HCT116 (cell line): ENCODE measurements around the gene ALAS2. TPM values are rescaled to one million over a fixed set of nuclear protein-coding genes. Genes with fewer than 3 reads are reported as not detected.

ENCODE experiments used
- ATAC-seq: fragments of 200-7000 bp; cut with Tn5 transposase; 2 replicates; pipeline ENCODE4 v1.9.1; 2020; ENCODE audit warnings: mild to moderate bottlenecking, moderate library complexity
- BruUV-seq: library from RNA; stranded (reverse); fragments of 400-500 nt; replicated peaks from 2 replicates; lab custom pipeline; 2021; lab: Mats Ljungman, UMichigan
- CTCF ChIA-PET: fragments of 300-600 bp; sonication (Branson Sonifier 250); formaldehyde crosslinking; loops from one replicate; lab custom pipeline; 2021; ENCODE audit warnings: antibody characterized with exemption; lab: Charles Lee
- POLR2A ChIA-PET: fragments of 300-600, 350-600 bp; sonication (Branson Sonifier 250); formaldehyde crosslinking; loops from one replicate; lab custom pipeline; 2021; ENCODE audit warnings: antibody characterized with exemption; lab: Charles Lee
- RAD21 ChIA-PET, 2 experiments: fragments of 300-600 bp; sonication (Branson Sonifier 250); formaldehyde crosslinking; loops; one replicate each; lab custom pipeline; 2023; ENCODE audit warnings: low total read pairs in 2 of 2; ENCODE audit not compliant: uncharacterized antibody in 2 of 2, unreplicated experiment in 2 of 2, low non-redundant PET in 1 of 2; lab: Charles Lee
- DNase-seq: peaks from one replicate; pipeline ENCODE4 v3.0.0-alpha.2; 2010; ENCODE audit warnings: low read depth, low spot score
- H2AFZ ChIP-seq: fragments of 200-600 bp; shearing (Covaris generic), sonication (generic); 2 replicates; pipeline ENCODE4 v1.6.1; 2017; ENCODE audit warnings: low read depth, mixed run types, mixed read lengths, antibody characterized with exemption, low read length; ENCODE audit not compliant: poor library complexity, severe bottlenecking
- H3K27ac ChIP-seq: 2 replicates; pipeline ENCODE4 v1.5.1; 2012; ENCODE audit warnings: low read depth, low read length
- H3K27me3 ChIP-seq: fragments of 200-600 bp; sonication (generic); 2 replicates; pipeline ENCODE4 v1.6.1; 2016; ENCODE audit warnings: mixed run types, low read length, mixed read lengths; ENCODE audit not compliant: insufficient read depth
- H3K36me3 ChIP-seq, 2 experiments: fragments of 200-500 bp in 1 of 2; fragments of 200-600 bp in 1 of 2; sonication (Bioruptor generic) in 1 of 2; sonication (generic) in 1 of 2; 2 replicates each; pipeline versions ENCODE4 v1.5.1 to v1.6.1; 2014 to 2016; ENCODE audit warnings: low read length in 2 of 2, inconsistent platforms in 1 of 2, mixed read lengths in 1 of 2, mixed run types in 1 of 2; ENCODE audit not compliant: insufficient read depth in 2 of 2, control insufficient read depth in 1 of 2
- H3K4me1 ChIP-seq, 2 experiments: fragments of 200-600 bp in 1 of 2; sonication (generic) in 1 of 2; 2 replicates each; pipeline versions ENCODE4 v1.5.1 to v1.6.1; 2012 to 2017; ENCODE audit warnings: low read length in 2 of 2, inconsistent platforms in 1 of 2, mild to moderate bottlenecking in 1 of 2, mixed read lengths in 1 of 2, mixed run types in 1 of 2, moderate library complexity in 1 of 2; ENCODE audit not compliant: insufficient read depth in 2 of 2, control insufficient read depth in 1 of 2
- H3K4me2 ChIP-seq: fragments of 200-600 bp; sonication (generic); 2 replicates; pipeline ENCODE4 v1.6.1; 2017; ENCODE audit warnings: mixed run types, low read length, mixed read lengths
- H3K4me3 ChIP-seq, 2 experiments: fragments of 200-600 bp in 1 of 2; sonication (generic) in 1 of 2; replicated peaks in 1 of 2; 2 replicates each; pipeline ENCODE4 v1.5.1; 2011 to 2016; ENCODE audit warnings: low read length in 2 of 2, control low read depth in 1 of 2, low read depth in 1 of 2, mild to moderate bottlenecking in 1 of 2, mixed read lengths in 1 of 2, mixed run types in 1 of 2
- H3K79me2 ChIP-seq: fragments of 200-600 bp; sonication (generic); 2 replicates; pipeline ENCODE4 v1.6.1; 2017; ENCODE audit warnings: mild to moderate bottlenecking, mixed run types, low read length, moderate library complexity, mixed read lengths; ENCODE audit not compliant: insufficient read depth
- H3K9ac ChIP-seq: fragments of 200-600 bp; sonication (generic); 2 replicates; pipeline ENCODE4 v1.6.1; 2016; ENCODE audit warnings: low read length, mixed read lengths
- H3K9me2 ChIP-seq: fragments of 200-600 bp; sonication (generic), shearing (Covaris generic); 2 replicates; pipeline ENCODE4 v1.6.1; 2017; ENCODE audit warnings: mixed run types, mild to moderate bottlenecking, moderate library complexity; ENCODE audit not compliant: insufficient read depth
- H3K9me3 ChIP-seq, 2 experiments: fragments of 200-500 bp in 1 of 2; fragments of 200-600 bp in 1 of 2; sonication (Bioruptor generic) in 1 of 2; sonication (generic) in 1 of 2; 2 replicates each; pipeline ENCODE4 v1.6.1; 2014 to 2017; ENCODE audit warnings: low read length in 2 of 2, mixed read lengths in 2 of 2, inconsistent platforms in 1 of 2, low read depth in 1 of 2, mild to moderate bottlenecking in 1 of 2, mixed run types in 1 of 2, moderate library complexity in 1 of 2; ENCODE audit not compliant: control insufficient read depth in 1 of 2, insufficient read depth in 1 of 2
- H4K20me1 ChIP-seq: fragments of 200-600 bp; sonication (generic), shearing (Covaris generic); 2 replicates; pipeline ENCODE4 v1.6.1; 2017; ENCODE audit warnings: mixed run types, mild to moderate bottlenecking, moderate library complexity; ENCODE audit not compliant: insufficient read depth
- CBX3 ChIP-seq: IDR thresholded peaks from 2 replicates; pipeline ENCODE4 v1.6.1; 2012; ENCODE audit warnings: low read depth
- EZH2 ChIP-seq: fragments of 200-600 bp; sonication (generic); IDR thresholded peaks from 2 replicates; pipeline ENCODE4 v1.6.1; 2017; ENCODE audit warnings: antibody characterized with exemption, mixed run types
- SRF ChIP-seq: IDR thresholded peaks from 2 replicates; pipeline ENCODE4 v1.6.1; 2012; ENCODE audit warnings: low read depth
- intact Hi-C: fragments of 100-400 bp; cut with micrococcal nuclease; formaldehyde crosslinking; loops from 2 replicates; pipeline ENCODE4 v1.10.0; 2022
- total RNA-seq: library from RNA; stranded (reverse); gene quantifications from one replicate; pipeline ENCODE4 v1.2.1, GENCODE V29; 2021; ENCODE audit not compliant: unreplicated experiment
- TF ChIP-seq, protein P1 (sequence below): IDR thresholded peaks from 2 replicates; pipeline ENCODE4 v1.6.1; 2011; ENCODE audit warnings: mild to moderate bottlenecking, low read length, moderate library complexity; ENCODE audit not compliant: insufficient replicate concordance; ENCODE audit errors: extremely low read depth
- TF ChIP-seq, protein P2 (sequence below), 3 experiments: fragments of 200-600 bp in 1 of 3; sonication (generic) in 1 of 3; IDR thresholded peaks in 2 of 3; conservative IDR thresholded peaks in 1 of 3; 2 replicates each; pipeline ENCODE4 v1.5.1; 2012 to 2017; ENCODE audit warnings: low read depth in 2 of 3, low read length in 2 of 3, antibody characterized with exemption in 1 of 3, borderline replicate concordance in 1 of 3, control low read depth in 1 of 3, mild to moderate bottlenecking in 1 of 3, mixed read lengths in 1 of 3, mixed run types in 1 of 3, moderate library complexity in 1 of 3; ENCODE audit not compliant: insufficient read depth in 1 of 3
- TF ChIP-seq, protein P3 (sequence below): IDR thresholded peaks from 2 replicates; pipeline ENCODE4 v1.6.1; 2012

ALAS2 gene
- total RNA-seq, 1 experiment from 2014 or later, result not detected

DNA sequence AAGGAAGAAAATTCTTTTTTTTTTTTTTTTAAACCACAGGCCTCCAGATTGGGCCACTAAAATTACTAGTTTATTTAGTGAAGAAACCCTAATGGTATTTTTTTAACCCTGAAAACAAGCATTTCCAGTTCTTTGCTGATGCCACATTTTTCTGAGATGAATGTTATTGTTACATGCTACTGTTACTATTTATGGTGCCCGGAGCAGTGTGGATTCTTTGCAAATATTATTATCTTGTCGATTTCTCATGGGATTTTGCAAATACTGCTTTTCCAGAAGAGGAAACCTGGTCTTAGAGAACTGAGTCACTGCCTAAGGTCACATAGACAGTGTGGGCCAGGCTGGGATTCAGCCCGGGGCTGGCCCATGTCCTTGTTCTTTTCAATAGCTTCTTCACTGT lies 8.7 kb upstream of the ALAS2 start (continued):
- TF ChIP-seq, protein P1, sequence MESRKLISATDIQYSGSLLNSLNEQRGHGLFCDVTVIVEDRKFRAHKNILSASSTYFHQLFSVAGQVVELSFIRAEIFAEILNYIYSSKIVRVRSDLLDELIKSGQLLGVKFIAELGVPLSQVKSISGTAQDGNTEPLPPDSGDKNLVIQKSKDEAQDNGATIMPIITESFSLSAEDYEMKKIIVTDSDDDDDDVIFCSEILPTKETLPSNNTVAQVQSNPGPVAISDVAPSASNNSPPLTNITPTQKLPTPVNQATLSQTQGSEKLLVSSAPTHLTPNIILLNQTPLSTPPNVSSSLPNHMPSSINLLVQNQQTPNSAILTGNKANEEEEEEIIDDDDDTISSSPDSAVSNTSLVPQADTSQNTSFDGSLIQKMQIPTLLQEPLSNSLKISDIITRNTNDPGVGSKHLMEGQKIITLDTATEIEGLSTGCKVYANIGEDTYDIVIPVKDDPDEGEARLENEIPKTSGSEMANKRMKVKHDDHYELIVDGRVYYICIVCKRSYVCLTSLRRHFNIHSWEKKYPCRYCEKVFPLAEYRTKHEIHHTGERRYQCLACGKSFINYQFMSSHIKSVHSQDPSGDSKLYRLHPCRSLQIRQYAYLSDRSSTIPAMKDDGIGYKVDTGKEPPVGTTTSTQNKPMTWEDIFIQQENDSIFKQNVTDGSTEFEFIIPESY, result no peak
- TF ChIP-seq, protein P2, sequence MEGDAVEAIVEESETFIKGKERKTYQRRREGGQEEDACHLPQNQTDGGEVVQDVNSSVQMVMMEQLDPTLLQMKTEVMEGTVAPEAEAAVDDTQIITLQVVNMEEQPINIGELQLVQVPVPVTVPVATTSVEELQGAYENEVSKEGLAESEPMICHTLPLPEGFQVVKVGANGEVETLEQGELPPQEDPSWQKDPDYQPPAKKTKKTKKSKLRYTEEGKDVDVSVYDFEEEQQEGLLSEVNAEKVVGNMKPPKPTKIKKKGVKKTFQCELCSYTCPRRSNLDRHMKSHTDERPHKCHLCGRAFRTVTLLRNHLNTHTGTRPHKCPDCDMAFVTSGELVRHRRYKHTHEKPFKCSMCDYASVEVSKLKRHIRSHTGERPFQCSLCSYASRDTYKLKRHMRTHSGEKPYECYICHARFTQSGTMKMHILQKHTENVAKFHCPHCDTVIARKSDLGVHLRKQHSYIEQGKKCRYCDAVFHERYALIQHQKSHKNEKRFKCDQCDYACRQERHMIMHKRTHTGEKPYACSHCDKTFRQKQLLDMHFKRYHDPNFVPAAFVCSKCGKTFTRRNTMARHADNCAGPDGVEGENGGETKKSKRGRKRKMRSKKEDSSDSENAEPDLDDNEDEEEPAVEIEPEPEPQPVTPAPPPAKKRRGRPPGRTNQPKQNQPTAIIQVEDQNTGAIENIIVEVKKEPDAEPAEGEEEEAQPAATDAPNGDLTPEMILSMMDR (IDR thresholded peaks at IDR 0.05 in 2 of 3, conservative IDR thresholded peaks at IDR 0.05 in 1 of 3; ENCODE audit: borderline replicate concordance in 1 of 3, insufficient read depth in 1 of 3, low read depth in 2 of 3, low read length in 2 of 3), result no peak
- TF ChIP-seq, protein P3, sequence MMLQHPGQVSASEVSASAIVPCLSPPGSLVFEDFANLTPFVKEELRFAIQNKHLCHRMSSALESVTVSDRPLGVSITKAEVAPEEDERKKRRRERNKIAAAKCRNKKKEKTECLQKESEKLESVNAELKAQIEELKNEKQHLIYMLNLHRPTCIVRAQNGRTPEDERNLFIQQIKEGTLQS, result no peak

DNA sequence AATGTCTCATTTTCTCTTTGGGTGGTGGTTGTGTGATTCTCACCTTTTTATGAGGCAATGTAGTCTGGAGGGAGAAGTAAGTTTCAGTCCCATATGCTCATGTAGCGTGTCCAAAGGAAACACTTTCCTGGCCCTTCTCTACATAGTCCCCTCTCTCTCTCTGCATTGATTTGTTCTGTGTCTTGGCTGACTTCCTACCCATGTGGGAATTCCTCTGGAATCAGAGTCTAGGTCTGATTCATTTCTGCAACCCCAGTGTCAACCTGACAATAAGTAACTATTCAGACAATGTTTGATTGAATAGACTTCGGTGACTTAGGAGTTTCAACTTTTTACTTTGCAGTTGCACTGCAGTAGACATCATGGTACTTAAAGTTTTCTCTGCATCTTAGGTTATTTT lies 2.7 kb upstream of the ALAS2 start:
- TF ChIP-seq, protein P1, result no peak
- TF ChIP-seq EZH2, result no peak
- TF ChIP-seq SRF, result no peak
- TF ChIP-seq, protein P2 (IDR thresholded peaks at IDR 0.05 in 2 of 3, conservative IDR thresholded peaks at IDR 0.05 in 1 of 3; ENCODE audit: borderline replicate concordance in 1 of 3, insufficient read depth in 1 of 3, low read depth in 2 of 3, low read length in 2 of 3), result no peak
- no peak for TF ChIP-seq CBX3
- ChIA-PET RAD21 (no interaction called here), CTCF (no interaction called here), POLR2A (no interaction called here)
- intact Hi-C loops, result no loop called here
- Histone ChIP-seq H3K4me2 (no peak overlapping the region), H3K27me3 (no peaks in the 10 kb centered on the region), H3K27ac (no peak overlapping the region), H2AFZ (no peak overlapping the region), H3K9me2 (no peaks in the 10 kb centered on the region), H4K20me1 (no peaks in the 10 kb centered on the region), H3K9ac (no peak overlapping the region), H3K9me3 (no peaks in the 10 kb centered on the region), H3K4me3 (no peak overlapping the region), H3K79me2 (no peaks in the 10 kb centered on the region), H3K4me1 (no peaks in the 10 kb centered on the region), H3K36me3 (no peaks in the 10 kb centered on the region)
- no TSS peak for BruUV-seq
- DNase-seq (no peak), ATAC-seq (no peak)
